K562 (cell line): ENCODE data around the gene SYTL2. TPM values are rescaled to one million over a fixed set of nuclear protein-coding genes. Genes with fewer than 3 reads are reported as not detected.

Experiments used
- CC2D1A ChIP-seq: fragments of 450-650 bp; IDR thresholded peaks from 2 replicates; pipeline ENCODE4 v1.6.1; 2017; ENCODE audit warnings: mild to moderate bottlenecking
- CREB5 ChIP-seq: fragments of 250-450 bp; sonication (Bioruptor Pico); IDR thresholded peaks from 2 replicates; pipeline ENCODE4 v1.5.0; 2020; ENCODE audit warnings: mild to moderate bottlenecking
- CTBP1 ChIP-seq: fragments of 450-650 bp; IDR thresholded peaks from 2 replicates; pipeline ENCODE4 v1.6.1; 2016; ENCODE audit warnings: borderline replicate concordance
- DPF2 ChIP-seq: fragments of 450-650 bp; IDR thresholded peaks from 2 replicates; pipeline ENCODE4 v1.6.1; 2016
- ILF3 ChIP-seq: fragments of 450-650 bp; IDR thresholded peaks from 2 replicates; pipeline ENCODE4 v1.6.1; 2018; ENCODE audit warnings: antibody characterized with exemption, mild to moderate bottlenecking, moderate library complexity, borderline replicate concordance
- IRF1 ChIP-seq: sonication (generic); formaldehyde crosslinking; IDR thresholded peaks from 2 replicates; pipeline ENCODE4 v1.8.0; 2022; ENCODE audit warnings: missing genetic modification reagents, mild to moderate bottlenecking, borderline replicate concordance
- LEF1 ChIP-seq: fragments of 450-650 bp; IDR thresholded peaks from 2 replicates; pipeline ENCODE4 v1.6.1; 2016; ENCODE audit warnings: mild to moderate bottlenecking
- NCOR1 ChIP-seq: fragments of 450-650 bp; IDR thresholded peaks from 2 replicates; pipeline ENCODE4 v1.6.1; 2016; ENCODE audit warnings: mild to moderate bottlenecking, moderate library complexity
- PATZ1 ChIP-seq: fragments of 250-450 bp; sonication (Bioruptor Pico); IDR thresholded peaks from 2 replicates; pipeline ENCODE4 v1.5.0; 2020; ENCODE audit warnings: mild to moderate bottlenecking, borderline replicate concordance
- PHF20 ChIP-seq: fragments of 450-650 bp; IDR thresholded peaks from 2 replicates; pipeline ENCODE4 v1.6.1; 2018; ENCODE audit not compliant: partially characterized antibody
- RAD21 ChIP-seq, 2 experiments: fragments of 250-450 bp in 1 of 2; fragments of 450-650 bp in 1 of 2; sonication (Bioruptor Pico) in 1 of 2; formaldehyde crosslinking in 1 of 2; IDR thresholded peaks in 1 of 2; conservative IDR thresholded peaks in 1 of 2; 2 replicates each; pipeline versions ENCODE4 v1.4.0 to v1.8.0; 2020 to 2022; ENCODE audit warnings: mild to moderate bottlenecking in 2 of 2, moderate library complexity in 1 of 2
- RNF2 ChIP-seq: sonication (generic); IDR thresholded peaks from 2 replicates; pipeline ENCODE4 v1.6.1; 2016
- SRF ChIP-seq, 2 experiments: fragments of 250-450, 450-650 bp in 1 of 2; sonication (Bioruptor Pico) in 1 of 2; sonication (generic) in 1 of 2; formaldehyde crosslinking; IDR thresholded peaks; 2 replicates each; pipeline versions ENCODE4 v1.5.0 to v1.5.1; 2020 to 2022; ENCODE audit warnings: mild to moderate bottlenecking in 1 of 2, missing genetic modification reagents in 1 of 2
- THAP12 ChIP-seq: fragments of 250-450 bp; sonication (Bioruptor Pico); IDR thresholded peaks from 2 replicates; pipeline ENCODE4 v1.9.0; 2021; ENCODE audit warnings: mild to moderate bottlenecking, inconsistent platforms
- YBX1 ChIP-seq: fragments of 450-650 bp; IDR thresholded peaks from 2 replicates; pipeline ENCODE4 v1.7.1; 2016; ENCODE audit warnings: mild to moderate bottlenecking
- polyA plus RNA-seq, 8 experiments: library from polyadenylated mRNA; depleted of rRNA in 4 of 8; stranded (reverse) in 5 of 8; unstranded in 3 of 8; fragments of >200 nt; fragmentation: Nextera tagmentation in 2 of 8; fragmentation: Illumina TruSeq in 1 of 8; extraction: Ambion mirVana in 2 of 8; extraction: Trizol in 1 of 8; gene quantifications; 2 replicates each; pipeline versions ENCODE4 v1.2.1 to v1.2.3, GENCODE V29; 2011 to 2014; ENCODE audit warnings: inconsistent platforms in 1 of 8, missing spikeins in 1 of 8
- total RNA-seq, 7 experiments: library from RNA; depleted of rRNA in 6 of 7; stranded (reverse); fragments of >200 nt in 6 of 7; fragmentation: Illumina TruSeq in 2 of 7; extraction: Trizol in 2 of 7; gene quantifications; 2 replicates each; pipeline versions ENCODE4 v1.2.1 to v1.2.3, GENCODE V29; 2011 to 2021; ENCODE audit warnings: low replicate concordance in 1 of 7
- TF ChIP-seq, protein P1 (sequence below): fragments of 450-650 bp; IDR thresholded peaks from 2 replicates; pipeline ENCODE4 v1.6.1; 2017; ENCODE audit warnings: antibody characterized with exemption, mild to moderate bottlenecking

Gene SYTL2
- total and polyA plus RNA-seq, 9 of the 15 experiments (the other 6 are each of a cell fraction or from before 2014, with no cell fraction given): 0.05 to 0.57 (median 0.35) TPM

DNA sequence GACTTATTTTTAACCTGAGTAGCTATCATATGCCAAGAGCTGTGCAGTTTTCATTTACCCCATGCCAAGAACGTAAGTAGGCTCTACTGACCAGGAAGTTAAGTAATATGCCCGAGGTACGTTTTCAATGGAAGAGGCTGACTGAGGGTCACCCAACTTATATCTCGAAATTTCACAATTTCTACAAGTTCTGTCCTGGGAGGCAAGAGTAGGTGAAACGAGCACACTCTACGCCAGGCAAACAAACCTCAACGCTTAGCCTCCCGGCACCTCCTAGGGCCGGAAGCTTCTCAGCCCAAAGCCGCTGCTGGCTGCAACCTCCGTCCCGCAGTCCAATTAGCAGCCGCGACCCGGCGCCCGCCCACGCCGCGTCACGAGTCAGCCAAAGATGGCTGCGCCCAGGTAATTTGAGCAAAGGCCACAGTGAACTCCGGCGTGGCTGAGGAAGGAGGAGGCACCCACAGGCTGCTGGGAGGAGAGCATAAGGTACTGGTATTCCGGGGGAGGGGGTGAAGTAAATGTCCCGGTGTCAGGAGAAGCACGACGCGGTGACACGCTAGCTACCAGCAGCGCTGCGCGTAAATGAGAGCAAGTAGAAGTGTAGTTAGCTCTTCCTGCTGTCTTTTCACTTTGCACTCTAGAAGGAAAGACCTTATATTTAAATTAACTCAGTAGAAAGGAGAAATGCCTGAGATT, 163.2 kb downstream of the SYTL2 start, which contains the start of gene TMEM126A (continued):
- TF ChIP-seq, protein P1, sequence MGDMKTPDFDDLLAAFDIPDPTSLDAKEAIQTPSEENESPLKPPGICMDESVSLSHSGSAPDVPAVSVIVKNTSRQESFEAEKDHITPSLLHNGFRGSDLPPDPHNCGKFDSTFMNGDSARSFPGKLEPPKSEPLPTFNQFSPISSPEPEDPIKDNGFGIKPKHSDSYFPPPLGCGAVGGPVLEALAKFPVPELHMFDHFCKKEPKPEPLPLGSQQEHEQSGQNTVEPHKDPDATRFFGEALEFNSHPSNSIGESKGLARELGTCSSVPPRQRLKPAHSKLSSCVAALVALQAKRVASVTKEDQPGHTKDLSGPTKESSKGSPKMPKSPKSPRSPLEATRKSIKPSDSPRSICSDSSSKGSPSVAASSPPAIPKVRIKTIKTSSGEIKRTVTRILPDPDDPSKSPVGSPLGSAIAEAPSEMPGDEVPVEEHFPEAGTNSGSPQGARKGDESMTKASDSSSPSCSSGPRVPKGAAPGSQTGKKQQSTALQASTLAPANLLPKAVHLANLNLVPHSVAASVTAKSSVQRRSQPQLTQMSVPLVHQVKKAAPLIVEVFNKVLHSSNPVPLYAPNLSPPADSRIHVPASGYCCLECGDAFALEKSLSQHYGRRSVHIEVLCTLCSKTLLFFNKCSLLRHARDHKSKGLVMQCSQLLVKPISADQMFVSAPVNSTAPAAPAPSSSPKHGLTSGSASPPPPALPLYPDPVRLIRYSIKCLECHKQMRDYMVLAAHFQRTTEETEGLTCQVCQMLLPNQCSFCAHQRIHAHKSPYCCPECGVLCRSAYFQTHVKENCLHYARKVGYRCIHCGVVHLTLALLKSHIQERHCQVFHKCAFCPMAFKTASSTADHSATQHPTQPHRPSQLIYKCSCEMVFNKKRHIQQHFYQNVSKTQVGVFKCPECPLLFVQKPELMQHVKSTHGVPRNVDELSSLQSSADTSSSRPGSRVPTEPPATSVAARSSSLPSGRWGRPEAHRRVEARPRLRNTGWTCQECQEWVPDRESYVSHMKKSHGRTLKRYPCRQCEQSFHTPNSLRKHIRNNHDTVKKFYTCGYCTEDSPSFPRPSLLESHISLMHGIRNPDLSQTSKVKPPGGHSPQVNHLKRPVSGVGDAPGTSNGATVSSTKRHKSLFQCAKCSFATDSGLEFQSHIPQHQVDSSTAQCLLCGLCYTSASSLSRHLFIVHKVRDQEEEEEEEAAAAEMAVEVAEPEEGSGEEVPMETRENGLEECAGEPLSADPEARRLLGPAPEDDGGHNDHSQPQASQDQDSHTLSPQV: no peak
- TF ChIP-seq NCOR1: 0 out of 2 replicates have a peak, but pooled peaks have one; percentile 3
- TF ChIP-seq CC2D1A: peak; percentile 11; the same call in 1 of the 2 replicates
- TF ChIP-seq CTBP1: peak; percentile 81
- TF ChIP-seq PHF20: peak; percentile 94
- no peak for TF ChIP-seq PATZ1 (CRISPR knock-in tag)
- no peak for TF ChIP-seq YBX1
- 0 out of 4 replicates have a peak, but pooled peaks of 1 of the 2 experiments have one; percentile 22 for TF ChIP-seq RAD21 (CRISPR knock-in tag; conservative IDR thresholded peaks at IDR 0.05 in 1 of 2, IDR thresholded peaks at IDR 0.05 in 1 of 2)
- no peak for TF ChIP-seq ILF3
- peak; percentile 67; the same call in 1 of the 2 replicates for TF ChIP-seq RNF2
- peak in 1 of 2 experiments; percentile 83; a peak in 2 of 4 replicates for TF ChIP-seq SRF (CRISPR knock-in tag; IDR thresholded peaks at IDR 0.05)
- TF ChIP-seq IRF1 (CRISPR knock-in tag): no peak
- no peak for TF ChIP-seq CREB5 (CRISPR knock-in tag)
- peak; percentile 9; the same call in 1 of the 2 replicates for TF ChIP-seq DPF2
- TF ChIP-seq THAP12 (CRISPR knock-in tag): peak; percentile 54; the same call in 1 of the 2 replicates
- TF ChIP-seq LEF1: no peak
